Endothelial cell of umbilical vein (primary cell): ENCODE measurements around the gene EEFSEC. TPM values are rescaled to one million over a fixed set of nuclear protein-coding genes. Genes with fewer than 3 reads are reported as not detected.

Experiments
- BruUV-seq: library from RNA; stranded (reverse); fragments of 400-500 nt; replicated peaks from 2 replicates; lab custom pipeline; 2021; lab: Mats Ljungman, UMichigan
- CTCF ChIA-PET: fragments of 300-600, 350-600 bp; sonication (Branson Sonifier 250); formaldehyde crosslinking; loops from one replicate; lab custom pipeline; 2021; ENCODE audit warnings: antibody characterized with exemption, inconsistent platforms; lab: Charles Lee
- POLR2A ChIA-PET: fragments of 300-600, 350-600 bp; sonication (Branson Sonifier 250); formaldehyde crosslinking; loops from one replicate; lab custom pipeline; 2021; ENCODE audit warnings: antibody characterized with exemption, inconsistent platforms; lab: Charles Lee
- DNase-seq: peaks from one replicate; pipeline ENCODE4 v3.0.0-alpha.2; 2011; ENCODE audit warnings: low read depth, low spot score
- FAIRE-seq: peaks from 2 replicates; lab custom pipeline; 2011; peaks lifted over from hg19 to GRCh38; lab: Jason Lieb, UNC
- H2AFZ ChIP-seq: 2 replicates; pipeline ENCODE4 v1.6.0; 2012; ENCODE audit warnings: low read depth, low read length, control low read depth, inconsistent platforms
- H3K27ac ChIP-seq: 2 replicates; pipeline ENCODE4 v1.5.1; 2011; ENCODE audit warnings: low read depth, mild to moderate bottlenecking, control low read depth, low read length, moderate library complexity; ENCODE audit not compliant: insufficient read depth
- H3K27me3 ChIP-seq, 2 experiments: 2 replicates each; pipeline versions ENCODE4 v1.6.0 to v1.6.1; 2011; ENCODE audit warnings: low read length in 2 of 2, mixed read lengths in 1 of 2; ENCODE audit not compliant: control insufficient read depth in 2 of 2, insufficient read depth in 2 of 2
- H3K36me3 ChIP-seq, 2 experiments: 2 replicates in 1 of 2; 3 replicates in 1 of 2; pipeline ENCODE4 v1.5.1; 2011; ENCODE audit warnings: low read length in 2 of 2, mild to moderate bottlenecking in 1 of 2, moderate library complexity in 1 of 2; ENCODE audit not compliant: control insufficient read depth in 2 of 2, insufficient read depth in 2 of 2; ENCODE audit errors: extremely low read depth in 1 of 2
- H3K4me1 ChIP-seq: 3 replicates; pipeline ENCODE4 v1.5.1; 2011; ENCODE audit warnings: mild to moderate bottlenecking, low read length; ENCODE audit not compliant: control insufficient read depth, insufficient read depth; ENCODE audit errors: extremely low read depth
- H3K4me2 ChIP-seq: 2 replicates; pipeline ENCODE4 v1.6.1; 2011; ENCODE audit warnings: low read length, control low read depth, mixed read lengths; ENCODE audit not compliant: insufficient read depth
- H3K4me3 ChIP-seq, 3 experiments: fragments of 200-600 bp in 1 of 3; sonication (generic), shearing (Covaris generic) in 1 of 3; replicated peaks in 1 of 3; 2 replicates each; pipeline ENCODE4 v1.5.1; 2011 to 2016; ENCODE audit warnings: control low read depth in 3 of 3, low read length in 3 of 3, mild to moderate bottlenecking in 2 of 3, inconsistent platforms in 1 of 3, low read depth in 1 of 3, moderate library complexity in 1 of 3; ENCODE audit not compliant: insufficient read depth in 1 of 3
- H3K79me2 ChIP-seq: 2 replicates; pipeline ENCODE4 v1.6.0; 2012; ENCODE audit warnings: low read length, inconsistent platforms; ENCODE audit not compliant: control insufficient read depth, insufficient read depth
- H3K9ac ChIP-seq: replicated peaks from 2 replicates; pipeline ENCODE3; 2011; ENCODE audit warnings: low read length, control low read depth; ENCODE audit not compliant: insufficient read depth; ENCODE audit errors: extremely low read depth
- H3K9me1 ChIP-seq: replicated peaks from 3 replicates; pipeline ENCODE4 v1.6.0; 2011; ENCODE audit warnings: mild to moderate bottlenecking, low read length; ENCODE audit not compliant: control insufficient read depth, insufficient read depth; ENCODE audit errors: extremely low read depth
- H3K9me3 ChIP-seq: replicated peaks from 2 replicates; pipeline ENCODE4 v1.5.1; 2012; ENCODE audit warnings: low read length, inconsistent platforms; ENCODE audit not compliant: control insufficient read depth, insufficient read depth
- H4K20me1 ChIP-seq: replicated peaks from 2 replicates; pipeline ENCODE3; 2011; ENCODE audit warnings: mild to moderate bottlenecking, low read length; ENCODE audit not compliant: control insufficient read depth, insufficient read depth; ENCODE audit errors: extremely low read depth
- FOS ChIP-seq: IDR thresholded peaks from 2 replicates; pipeline ENCODE4 v1.6.1; 2011; ENCODE audit warnings: mild to moderate bottlenecking, low read length, moderate library complexity, borderline replicate concordance; ENCODE audit not compliant: insufficient read depth
- JUN ChIP-seq: IDR thresholded peaks from 2 replicates; pipeline ENCODE4 v1.6.1; 2011; ENCODE audit warnings: borderline replicate concordance, low read depth; ENCODE audit not compliant: insufficient read length, insufficient read depth
- POLR2AphosphoS5 ChIP-seq: IDR thresholded peaks from 2 replicates; pipeline ENCODE4 v1.6.1; 2012; ENCODE audit warnings: low read depth, mild to moderate bottlenecking, control low read depth, low read length, moderate library complexity; ENCODE audit not compliant: insufficient read depth
- dilution Hi-C: fragments of 300-500 bp; cut with MboI; formaldehyde crosslinking; loops from one replicate; pipeline ENCODE4 v1.15.0; 2019; ENCODE audit warnings: low sequenced_read_pairs; ENCODE audit not compliant: extremely low pct_ligation_motif_present
- intact Hi-C: fragments of 100-400 bp; cut with micrococcal nuclease; formaldehyde crosslinking; loops from one replicate; pipeline ENCODE4 v1.10.0; 2022
- polyA plus RNA-seq, 4 experiments: library from polyadenylated mRNA; depleted of rRNA in 3 of 4; stranded (reverse) in 3 of 4; unstranded in 1 of 4; fragments of >200 nt; gene quantifications; 2 replicates each; pipeline versions ENCODE4 v1.2.1 to v1.2.3, GENCODE V29; 2011 to 2012; ENCODE audit warnings: missing spikeins in 1 of 4
- total RNA-seq: library from RNA; stranded (reverse); gene quantifications from 2 replicates; pipeline ENCODE4 v1.2.3, GENCODE V29; 2021

EEFSEC gene
- total and polyA plus RNA-seq, 2 donors (not counting 3 experiments of a cell fraction or from before 2014, with no cell fraction given), result 13.1 to 14.5 TPM

DNA sequence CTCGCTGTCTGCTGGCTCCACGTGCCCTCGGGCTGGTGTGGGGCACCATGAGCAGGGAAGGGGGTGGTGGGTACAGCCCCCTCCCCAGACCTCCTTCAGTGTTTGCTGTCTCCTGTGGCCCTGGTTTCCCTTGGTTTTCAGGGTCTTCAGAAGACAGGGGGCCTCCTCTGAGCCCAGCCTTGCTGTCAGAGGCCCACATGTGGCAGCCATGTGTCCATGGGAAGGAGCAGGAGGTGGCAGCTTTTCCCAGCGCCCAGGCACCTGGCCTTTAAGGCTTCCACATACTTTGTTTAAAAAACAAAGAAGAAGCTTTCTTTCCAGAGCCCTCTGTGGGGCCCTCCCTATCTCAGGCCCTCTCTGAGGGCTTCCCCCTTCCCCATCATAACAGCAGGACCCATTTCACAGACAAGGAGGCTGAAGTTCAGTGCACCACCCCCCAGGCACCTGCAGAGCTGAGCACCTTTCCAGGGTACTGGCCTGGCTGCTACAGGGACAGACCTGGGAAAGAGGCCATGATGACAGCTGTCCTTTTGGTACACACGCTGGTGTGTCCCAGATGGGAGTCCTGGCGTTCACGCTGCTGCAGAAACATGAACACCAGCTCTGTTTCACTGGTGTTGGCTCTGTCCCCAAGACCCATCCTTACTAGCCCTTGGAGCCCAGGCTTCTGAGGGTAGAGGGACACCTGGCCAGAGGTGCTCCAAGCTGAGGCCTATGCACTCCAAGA lies 239.7 kb downstream of the EEFSEC start:
- FAIRE-seq (no peak), DNase-seq (no peak)
- POLR2A ChIA-PET, result interaction anchor here (0.6 kb wide), 1 partner anchor 92 kb away, joined by 7 read pairs; no protein-coding TSS in a partner anchor
- BruUV-seq, result no TSS peak
- dilution Hi-C loops (no loop called here), intact Hi-C loops (no loop called here)
- no peaks in the 10 kb centered on the region for H3K9me1 ChIP-seq
- no peaks in the 10 kb centered on the region for H3K36me3 ChIP-seq
- H3K9ac ChIP-seq, result no peak overlapping the region
- no peak overlapping the region for H3K4me3 ChIP-seq
- no peaks in the 10 kb centered on the region for H3K9me3 ChIP-seq
- H3K27ac ChIP-seq, result no peak overlapping the region
- no peak overlapping the region for H3K4me2 ChIP-seq
- H3K79me2 ChIP-seq, result no peaks in the 10 kb centered on the region
- no peak overlapping the region for H2AFZ ChIP-seq
- peaks cover 6% of the 10 kb centered on the region for H3K4me1 ChIP-seq
- no peaks in the 10 kb centered on the region for H3K27me3 ChIP-seq
- TF ChIP-seq POLR2AphosphoS5 (no peak), FOS (no peak)
- H4K20me1 ChIP-seq, result no peaks in the 10 kb centered on the region
- CTCF ChIA-PET, result interaction anchor here (1.1 kb wide), 1 partner anchor 71 kb away, joined by 3 read pairs; no protein-coding TSS in a partner anchor

DNA sequence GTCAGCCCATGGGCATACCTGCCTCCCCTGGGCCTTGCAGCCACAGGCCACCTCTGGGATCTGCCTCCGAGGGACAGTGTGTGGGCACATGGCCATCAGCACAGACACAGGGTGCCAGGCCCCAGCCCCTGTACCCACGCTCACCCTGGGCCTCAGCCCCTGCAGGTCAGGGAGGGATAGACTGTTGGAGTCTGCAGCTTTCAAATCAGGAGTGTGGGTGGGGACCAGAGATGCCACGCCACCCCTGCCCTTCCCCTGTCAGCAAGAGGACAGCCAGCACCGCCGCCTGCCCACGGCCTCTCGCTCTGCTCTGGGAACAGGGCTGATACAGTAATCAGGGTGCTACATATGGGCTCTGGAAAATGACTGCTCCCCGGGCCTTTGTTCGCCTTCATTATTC lies 240.8 kb downstream of the EEFSEC start:
- Histone ChIP-seq H3K36me3 (no peaks in the 10 kb centered on the region), H3K9me1 (no peaks in the 10 kb centered on the region), H3K9me3 (no peaks in the 10 kb centered on the region), H4K20me1 (no peaks in the 10 kb centered on the region), H3K79me2 (no peaks in the 10 kb centered on the region), H2AFZ (no peak overlapping the region), H3K27ac (no peak overlapping the region), H3K4me3 (no peak overlapping the region), H3K4me2 (no peak overlapping the region), H3K27me3 (no peaks in the 10 kb centered on the region), H3K4me1 (peaks cover 6% of the 10 kb centered on the region), H3K9ac (no peak overlapping the region)
- no peak for TF ChIP-seq JUN
- POLR2A ChIA-PET, result no interaction called here
- CTCF ChIA-PET, result interaction anchor here (0.8 kb wide), 1 partner anchor 94 kb away, joined by 3 read pairs; no protein-coding TSS in a partner anchor
- no TSS peak for BruUV-seq
- intact Hi-C loops, result no loop called here
- dilution Hi-C loops, result no loop called here
- FAIRE-seq, result no peak
- DNase-seq, result no peak
